Sigmoid colon (tissue), 3 donors: ENCODE data around the gene PLCD3.

Experiments
- CTCF ChIP-seq, 4 experiments: fragments of 450-650 bp in 3 of 4; fragments of 200-600 bp in 1 of 4; IDR thresholded peaks; one replicate each; pipeline ENCODE4 v1.5.1; 2016 to 2019; ENCODE audit warnings: antibody characterized with exemption in 4 of 4, mild to moderate bottlenecking in 3 of 4, moderate library complexity in 2 of 4
- POLR2A ChIP-seq, 2 donors: fragments of 450-650 bp; IDR thresholded peaks; one replicate each; pipeline ENCODE4 v1.6.1; 2016; ENCODE audit warnings: antibody characterized with exemption in 2 of 2, mild to moderate bottlenecking in 2 of 2, moderate library complexity in 2 of 2

- TF ChIP-seq CTCF (IDR thresholded peaks at IDR 0.05): no peak
- TF ChIP-seq POLR2A (IDR thresholded peaks at IDR 0.05): no peak
Measured at GRCh38 chr17:45143094-45143670, 10.9 kb upstream of the PLCD3 start.
